Karpas-422 (cell line): ENCODE data around the gene THSD1. TPM values are rescaled to one million over a fixed set of nuclear protein-coding genes. Genes with fewer than 3 reads are reported as not detected.
"Not testable (repeated sequence)": the region's sequence is repeated elsewhere in the genome, so short reads cannot be mapped to it uniquely, and the experiment has no call there.

Source experiments
- DNase-seq: peaks from one replicate; pipeline ENCODE4 v3.0.0-alpha.2; 2015
- H2AFZ ChIP-seq: fragments of 200-600 bp; sonication (generic); 2 replicates; pipeline ENCODE4 v1.6.1; 2014; ENCODE audit warnings: antibody characterized with exemption, low read length, mixed read lengths
- H3K27ac ChIP-seq: fragments of 200-600 bp; sonication (generic); 2 replicates; pipeline ENCODE4 v1.5.1; 2014; ENCODE audit warnings: mild to moderate bottlenecking, low read length, moderate library complexity
- H3K27me3 ChIP-seq: fragments of 200-600 bp; sonication (generic); 2 replicates; pipeline ENCODE4 v1.6.1; 2014; ENCODE audit warnings: low read length, mixed read lengths
- H3K36me3 ChIP-seq: fragments of 200-600 bp; sonication (generic); 2 replicates; pipeline ENCODE4 v1.6.1; 2014; ENCODE audit warnings: low read length, mixed read lengths; ENCODE audit not compliant: insufficient read depth
- H3K4me1 ChIP-seq: fragments of 200-600 bp; sonication (generic); 2 replicates; pipeline ENCODE4 v1.6.1; 2014; ENCODE audit warnings: mild to moderate bottlenecking, low read length, mixed read lengths
- H3K4me2 ChIP-seq: fragments of 200-600 bp; sonication (generic); 2 replicates; pipeline ENCODE4 v1.6.1; 2014; ENCODE audit warnings: low read length, low read depth, mild to moderate bottlenecking; ENCODE audit not compliant: poor library complexity, severe bottlenecking
- H3K4me3 ChIP-seq: fragments of 200-600 bp; sonication (generic); 2 replicates; pipeline ENCODE4 v1.5.1; 2014; ENCODE audit warnings: mild to moderate bottlenecking, antibody characterized with exemption, low read length, mixed read lengths
- H3K79me2 ChIP-seq: fragments of 200-600 bp; sonication (generic); 2 replicates; pipeline ENCODE4 v1.6.1; 2014; ENCODE audit warnings: mild to moderate bottlenecking, low read length, mixed read lengths
- H3K9ac ChIP-seq: fragments of 200-600 bp; sonication (generic); 2 replicates; pipeline ENCODE4 v1.6.0; 2014; ENCODE audit warnings: low read length
- H3K9me2 ChIP-seq: fragments of 200-600 bp; sonication (generic), shearing (Covaris generic); replicated peaks from 2 replicates; pipeline ENCODE4 v1.6.0; 2014; ENCODE audit warnings: mild to moderate bottlenecking, low read length, moderate library complexity; ENCODE audit not compliant: insufficient read depth
- H3K9me3 ChIP-seq: fragments of 300-700, 200-600 bp; sonication (generic); 2 replicates; pipeline ENCODE4 v1.6.1; 2014; ENCODE audit warnings: low read length, mixed read lengths
- H4K20me1 ChIP-seq: fragments of 200-600 bp; sonication (generic); 2 replicates; pipeline ENCODE4 v1.6.1; 2014; ENCODE audit warnings: mild to moderate bottlenecking, antibody characterized with exemption, low read length, low read depth; ENCODE audit not compliant: insufficient read depth
- total RNA-seq: library from RNA; depleted of rRNA; stranded (reverse); fragments of >200 nt; shearing (Covaris generic); gene quantifications from 2 replicates; pipeline ENCODE4 v1.2.3, GENCODE V29; 2014; ENCODE audit warnings: low replicate concordance

Gene THSD1
- total RNA-seq, 1 experiment from 2014 or later, result 1.6 TPM

DNA sequence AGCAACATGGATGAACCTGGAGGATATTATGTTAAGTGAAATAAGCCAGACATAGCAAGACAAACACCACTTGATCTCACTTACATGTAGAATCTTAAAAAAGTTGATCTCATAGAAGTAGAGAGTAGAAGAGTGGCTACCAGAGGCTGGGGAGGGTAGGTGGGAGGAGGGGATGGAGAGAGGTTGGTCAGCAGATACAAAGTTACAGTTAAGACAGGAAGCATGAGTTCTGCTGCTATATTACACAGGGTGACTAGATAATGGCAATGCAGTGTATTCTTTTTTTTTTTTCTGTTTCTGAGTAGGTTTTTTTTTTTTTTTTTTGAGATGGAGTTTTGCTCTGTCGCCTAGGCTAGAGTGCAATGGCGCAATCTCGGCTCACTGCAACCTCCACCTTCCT, 15.2 kb upstream of the THSD1 start:
- Histone ChIP-seq H3K4me1 (no peaks in the 10 kb centered on the region), H3K4me3 (no peak overlapping the region), H4K20me1 (no peaks in the 10 kb centered on the region), H3K4me2 (no peak overlapping the region), H3K9ac (no peak overlapping the region), H3K9me3 (no peaks in the 10 kb centered on the region), H2AFZ (no peak overlapping the region), H3K36me3 (peaks cover 37% of the 10 kb centered on the region; the same call in 1 of the 2 replicates), H3K27ac (no peak overlapping the region), H3K79me2 (no peaks in the 10 kb centered on the region), H3K9me2 (no peaks in the 10 kb centered on the region), H3K27me3 (no peaks in the 10 kb centered on the region)
- no peak for DNase-seq

- Histone ChIP-seq H4K20me1 (no peaks in the 10 kb centered on the region), H3K9me3 (no peaks in the 10 kb centered on the region), H3K27ac (no peak overlapping the region), H3K9ac (no peak overlapping the region), H3K4me3 (no peak overlapping the region), H3K27me3 (no peaks in the 10 kb centered on the region), H3K4me2 (no peak overlapping the region), H3K36me3 (peaks cover 32% of the 10 kb centered on the region; the same call in 1 of the 2 replicates), H3K79me2 (no peaks in the 10 kb centered on the region), H3K9me2 (no peaks in the 10 kb centered on the region), H3K4me1 (no peaks in the 10 kb centered on the region), H2AFZ (no peak overlapping the region)
- DNase-seq, result no peak
Observed at GRCh38 chr13:52419080-52419479, 13.1 kb upstream of the THSD1 start.

GRCh38 chr13:52414963-52415362, 9.0 kb upstream of the THSD1 start:
- Histone ChIP-seq H3K9me3 (no peaks in the 10 kb centered on the region), H3K4me3 (no peak overlapping the region), H3K27ac (no peak overlapping the region), H3K9me2 (no peaks in the 10 kb centered on the region), H4K20me1 (no peaks in the 10 kb centered on the region), H3K4me2 (no peak overlapping the region), H3K36me3 (peaks cover 37% of the 10 kb centered on the region; the same call in 1 of the 2 replicates), H3K79me2 (no peaks in the 10 kb centered on the region), H3K9ac (no peak overlapping the region), H3K27me3 (no peaks in the 10 kb centered on the region), H3K4me1 (no peaks in the 10 kb centered on the region), H2AFZ (no peak overlapping the region)
- no peak for DNase-seq

GRCh38 chr13:52414051-52414450, 8.1 kb upstream of the THSD1 start:
- H3K27ac ChIP-seq, result no peak overlapping the region

GRCh38 chr13:52412128-52412527, 6.2 kb upstream of the THSD1 start:
- H3K36me3 ChIP-seq, result peaks cover 35% of the 10 kb centered on the region; the same call in 1 of the 2 replicates
- DNase-seq, result no peak
- H3K4me1 ChIP-seq, result no peaks in the 10 kb centered on the region
- H3K4me2 ChIP-seq, result no peak overlapping the region
- no peak overlapping the region for H3K9ac ChIP-seq
- no peaks in the 10 kb centered on the region for H3K79me2 ChIP-seq
- no peaks in the 10 kb centered on the region for H3K9me3 ChIP-seq
- H3K4me3 ChIP-seq, result no peak overlapping the region
- no peaks in the 10 kb centered on the region for H4K20me1 ChIP-seq
- no peak overlapping the region for H2AFZ ChIP-seq
- no peaks in the 10 kb centered on the region for H3K9me2 ChIP-seq
- no peak overlapping the region for H3K27ac ChIP-seq
- no peaks in the 10 kb centered on the region for H3K27me3 ChIP-seq

More at GRCh38 chr13:52414051-52414450, 8.1 kb upstream of the THSD1 start:
- no peak for DNase-seq
- Histone ChIP-seq H3K4me1 (no peaks in the 10 kb centered on the region), H3K9ac (no peak overlapping the region), H2AFZ (no peak overlapping the region), H3K27me3 (no peaks in the 10 kb centered on the region), H3K36me3 (peaks cover 35% of the 10 kb centered on the region; the same call in 1 of the 2 replicates), H3K4me3 (no peak overlapping the region), H3K9me2 (no peaks in the 10 kb centered on the region), H3K9me3 (no peaks in the 10 kb centered on the region), H3K4me2 (no peak overlapping the region), H3K79me2 (no peaks in the 10 kb centered on the region), H4K20me1 (no peaks in the 10 kb centered on the region)

DNA sequence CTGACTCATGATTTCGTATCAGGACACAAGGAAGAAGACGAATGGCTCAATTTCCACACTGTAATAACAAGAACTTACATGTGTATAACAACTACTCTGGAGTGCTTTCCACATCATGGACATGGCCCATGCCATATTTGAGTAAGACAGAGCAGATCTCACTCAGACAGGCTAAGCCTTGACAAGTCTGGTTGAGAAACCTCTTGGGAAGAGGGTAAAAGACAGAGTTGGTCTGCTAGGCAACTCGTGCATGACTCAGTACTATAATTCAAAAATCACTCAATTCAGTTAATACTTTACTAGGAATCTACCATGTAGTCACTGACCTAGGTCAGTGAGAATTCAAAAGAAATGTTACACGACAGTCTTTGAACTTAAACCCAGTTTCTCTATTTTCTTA, 5.7 kb upstream of the THSD1 start:
- no peaks in the 10 kb centered on the region for H3K79me2 ChIP-seq
- H3K4me1 ChIP-seq, result no peaks in the 10 kb centered on the region
- no peak overlapping the region for H3K27ac ChIP-seq
- no peak overlapping the region for H3K9ac ChIP-seq
- H2AFZ ChIP-seq, result no peak overlapping the region
- no peaks in the 10 kb centered on the region for H4K20me1 ChIP-seq
- no peak overlapping the region for H3K4me2 ChIP-seq
- DNase-seq, result no peak
- H3K4me3 ChIP-seq, result no peak overlapping the region
- H3K36me3 ChIP-seq, result peaks cover 31% of the 10 kb centered on the region; the same call in 1 of the 2 replicates
- H3K9me2 ChIP-seq, result no peaks in the 10 kb centered on the region
- no peaks in the 10 kb centered on the region for H3K27me3 ChIP-seq
- H3K9me3 ChIP-seq, result no peaks in the 10 kb centered on the region

GRCh38 chr13:52408071-52408658, 2.2 kb upstream of the THSD1 start:
- H3K4me1 ChIP-seq, H3K9me2 ChIP-seq, H3K9ac ChIP-seq, H4K20me1 ChIP-seq, H3K4me2 ChIP-seq, H3K27ac ChIP-seq, H3K4me3 ChIP-seq, H2AFZ ChIP-seq, H3K9me3 ChIP-seq, H3K79me2 ChIP-seq, DNase-seq, H3K27me3 ChIP-seq: not testable (repeated sequence)
- H3K36me3 ChIP-seq, result peaks cover 13% of the 10 kb centered on the region; the same call in 1 of the 2 replicates

GRCh38 chr13:52407436-52407835, 1.5 kb upstream of the THSD1 start:
- not testable (repeated sequence) for H3K9me3 ChIP-seq, H3K27ac ChIP-seq, H3K36me3 ChIP-seq, DNase-seq, H3K4me2 ChIP-seq, H3K9me2 ChIP-seq, H4K20me1 ChIP-seq, H3K4me3 ChIP-seq, H3K9ac ChIP-seq, H3K79me2 ChIP-seq, H3K27me3 ChIP-seq, H2AFZ ChIP-seq, H3K4me1 ChIP-seq
